ENCODE results near the gene TIMP2. TPM values are rescaled to one million over a fixed set of nuclear protein-coding genes. Genes with fewer than 3 reads are reported as not detected.

TIMP2 gene
- total RNA-seq, 3 donors from 2014 or later = 72.0 to 344 (median 112) TPM

- Histone ChIP-seq H3K4me1 (no peaks in the 10 kb centered on the region), H3K4me3 (no peak overlapping the region), H3K9me3 (no peaks in the 10 kb centered on the region), H3K27me3 (no peaks in the 10 kb centered on the region), H3K36me3 (peaks cover 4% of the 10 kb centered on the region), H3K27ac (no peak overlapping the region)
- intact Hi-C loops (cut with DNase I; ENCODE audit: low total_unique reads) = no loop called here
- DNase-seq (ENCODE audit: low spot score in 2 of 2) = no peak
- no peak for TF ChIP-seq POLR2A (IDR thresholded peaks at IDR 0.05)
- TF ChIP-seq POLR2AphosphoS5 (IDR thresholded peaks at IDR 0.05) = no peak
- TF ChIP-seq CTCF (IDR thresholded peaks at IDR 0.05) = no peak
Observed at GRCh38 chr17:78828470-78829185, 96.6 kb downstream of the TIMP2 start.

GRCh38 chr17:78826836-78827509 is 98.2 kb downstream of the TIMP2 start:
- Histone ChIP-seq H3K4me1 (no peaks in the 10 kb centered on the region), H3K9me3 (no peaks in the 10 kb centered on the region), H3K27ac (peak overlapping the region in 1 of 2 donors; percentile 3), H3K4me3 (no peak overlapping the region), H3K27me3 (no peaks in the 10 kb centered on the region), H3K36me3 (no peaks in the 10 kb centered on the region)
- intact Hi-C loops (cut with DNase I; ENCODE audit: low total_unique reads) = no loop called here
- no peak for DNase-seq (ENCODE audit: low spot score in 2 of 2)
- TF ChIP-seq POLR2A (IDR thresholded peaks at IDR 0.05) = no peak
- no peak for TF ChIP-seq CTCF (IDR thresholded peaks at IDR 0.05)
- TF ChIP-seq POLR2AphosphoS5 (IDR thresholded peaks at IDR 0.05) = no peak

- DNase-seq (ENCODE audit: low spot score in 2 of 2) = no peak
- Histone ChIP-seq H3K9me3 (no peaks in the 10 kb centered on the region), H3K27ac (no peak overlapping the region), H3K4me1 (no peaks in the 10 kb centered on the region), H3K36me3 (no peaks in the 10 kb centered on the region), H3K4me3 (no peak overlapping the region), H3K27me3 (no peaks in the 10 kb centered on the region)
- TF ChIP-seq POLR2A (IDR thresholded peaks at IDR 0.05) = no peak
- TF ChIP-seq POLR2AphosphoS5 (IDR thresholded peaks at IDR 0.05) = no peak
- no peak for TF ChIP-seq CTCF (IDR thresholded peaks at IDR 0.05)
- intact Hi-C loops (cut with DNase I; ENCODE audit: low total_unique reads) = no loop called here
Observed at GRCh38 chr17:78826421-78826820, 98.8 kb downstream of the TIMP2 start.

- no peaks in the 10 kb centered on the region for H3K36me3 ChIP-seq
- H3K4me1 ChIP-seq = no peaks in the 10 kb centered on the region
- intact Hi-C loops (cut with DNase I; ENCODE audit: low total_unique reads) = no loop called here
- TF ChIP-seq POLR2A (IDR thresholded peaks at IDR 0.05) (no peak), POLR2AphosphoS5 (IDR thresholded peaks at IDR 0.05) (no peak), CTCF (IDR thresholded peaks at IDR 0.05) (no peak)
- H3K9me3 ChIP-seq = no peaks in the 10 kb centered on the region
- H3K4me3 ChIP-seq = no peak overlapping the region
- DNase-seq (ENCODE audit: low spot score in 2 of 2) = no peak
- H3K27me3 ChIP-seq = no peaks in the 10 kb centered on the region
- H3K27ac ChIP-seq = no peak overlapping the region
Observed at GRCh38 chr17:78825696-78826095, 99.5 kb downstream of the TIMP2 start.

GRCh38 chr17:78824240-78824639 is 100.9 kb downstream of the TIMP2 start:
- no peak overlapping the region for H3K27ac ChIP-seq
- no peak overlapping the region for H3K4me3 ChIP-seq
- TF ChIP-seq POLR2AphosphoS5 (IDR thresholded peaks at IDR 0.05) (no peak), CTCF (IDR thresholded peaks at IDR 0.05) (no peak), POLR2A (IDR thresholded peaks at IDR 0.05) (no peak)
- no peak for DNase-seq (ENCODE audit: low spot score in 2 of 2)
- intact Hi-C loops (cut with DNase I; ENCODE audit: low total_unique reads) = no loop called here
- H3K27me3 ChIP-seq = no peaks in the 10 kb centered on the region
- no peaks in the 10 kb centered on the region for H3K9me3 ChIP-seq
- H3K36me3 ChIP-seq = no peaks in the 10 kb centered on the region
- no peaks in the 10 kb centered on the region for H3K4me1 ChIP-seq

All from breast epithelium (tissue), 4 donors.